DMS 273 (cell line): ENCODE data around the gene CEP164.
"Not testable (repeated sequence)": the region's sequence is repeated elsewhere in the genome, so short reads cannot be mapped to it uniquely, and the experiment has no call there.

ENCODE experiments used
- DNase-seq: peaks from one replicate; lab custom pipeline; 2025; ENCODE audit not compliant: unreplicated experiment; lab: John Stamatoyannopoulos, UW

Gene CEP164

GRCh38 chr11:117303646-117304315 is 23.9 kb upstream of the CEP164 start:
- DNase-seq = no peak

- DNase-seq = no peak
These were observed 22.5 kb upstream of the CEP164 start for GRCh38 chr11:117305145-117305544.

GRCh38 chr11:117309310-117309709 is 18.3 kb upstream of the CEP164 start:
- DNase-seq = no peak

GRCh38 chr11:117313091-117313490 is 14.6 kb upstream of the CEP164 start:
- DNase-seq = no peak

GRCh38 chr11:117313828-117314768 is 13.6 kb upstream of the CEP164 start:
- DNase-seq = no peak

GRCh38 chr11:117314840-117315239 is 12.8 kb upstream of the CEP164 start:
- DNase-seq = no peak

GRCh38 chr11:117315285-117316196 is 12.1 kb upstream of the CEP164 start:
- peak; percentile 5 for DNase-seq

- peak; percentile 92 for DNase-seq
These were observed 11.3 kb upstream of the CEP164 start, which contains the start of gene BACE1 for GRCh38 chr11:117316197-117316961. BACE1 (minus strand) TSS chr11:117316256; CDS start chr11:117315795, 461 bp downstream.

- DNase-seq = no peak
These were observed 8.9 kb upstream of the CEP164 start for GRCh38 chr11:117318738-117319137.

- DNase-seq = no peak
These were observed 8.3 kb upstream of the CEP164 start for GRCh38 chr11:117319214-117319840.

- DNase-seq = not testable (repeated sequence)
These were observed 443 bp upstream of the CEP164 start for GRCh38 chr11:117327255-117327566.

GRCh38 chr11:117328375-117329010 is 839 bp downstream of the CEP164 start:
- peak; percentile 59 for DNase-seq

- no peak for DNase-seq
These were observed 5.2 kb downstream of the CEP164 start for GRCh38 chr11:117332843-117333242.

GRCh38 chr11:117333917-117334316 is 6.3 kb downstream of the CEP164 start:
- DNase-seq = no peak

- no peak for DNase-seq
These were observed 7.2 kb downstream of the CEP164 start for GRCh38 chr11:117334896-117335295.

- DNase-seq = no peak
These were observed 7.7 kb downstream of the CEP164 start for GRCh38 chr11:117335399-117335798.

GRCh38 chr11:117337076-117337475 is 9.4 kb downstream of the CEP164 start:
- no peak for DNase-seq

- DNase-seq = no peak
These were observed 17.4 kb downstream of the CEP164 start for GRCh38 chr11:117345039-117345438.

- DNase-seq = no peak
These were observed 26.9 kb downstream of the CEP164 start for GRCh38 chr11:117354550-117354949.
